K562 (cell line): ENCODE data around the gene MYO1E. TPM values are rescaled to one million over a fixed set of nuclear protein-coding genes. Genes with fewer than 3 reads are reported as not detected.

Experiments used
- ARID2 ChIP-seq: fragments of 450-650 bp; IDR thresholded peaks from 2 replicates; pipeline ENCODE4 v1.6.1; 2017; ENCODE audit warnings: antibody characterized with exemption, mild to moderate bottlenecking
- CBFA2T2 ChIP-seq: fragments of 450-650 bp; conservative IDR thresholded peaks from 2 replicates; pipeline ENCODE4 v1.6.1; 2017; ENCODE audit warnings: mild to moderate bottlenecking
- CSDE1 ChIP-seq, 2 experiments: fragments of 450-650 bp; IDR thresholded peaks; 2 replicates each; pipeline ENCODE4 v1.6.1; 2016; ENCODE audit warnings: mild to moderate bottlenecking in 1 of 2
- DPF2 ChIP-seq: fragments of 450-650 bp; IDR thresholded peaks from 2 replicates; pipeline ENCODE4 v1.6.1; 2016
- ELF1 ChIP-seq: fragments of 200-800 bp; sonication (Bioruptor generic); IDR thresholded peaks from 2 replicates; pipeline ENCODE4 v1.6.1; 2016; ENCODE audit warnings: missing genetic modification characterization, missing compliant biosample characterization
- FOXJ3 ChIP-seq: sonication (generic); formaldehyde crosslinking; IDR thresholded peaks from 2 replicates; pipeline ENCODE4 v1.4.0; 2020; ENCODE audit warnings: mild to moderate bottlenecking, missing genetic modification reagents
- MCM2 ChIP-seq: fragments of 450-650 bp; IDR thresholded peaks from 2 replicates; pipeline ENCODE4 v1.6.1; 2017; ENCODE audit warnings: low read depth, mild to moderate bottlenecking
- MTA2 ChIP-seq: fragments of 450-650 bp; IDR thresholded peaks from 2 replicates; pipeline ENCODE4 v1.6.1; 2016; ENCODE audit warnings: low read depth
- NCOA1 ChIP-seq: fragments of 450-650 bp; IDR thresholded peaks from 2 replicates; pipeline ENCODE4 v1.6.1; 2016; ENCODE audit warnings: low read depth
- NEUROD1 ChIP-seq: fragments of 150-350 bp; IDR thresholded peaks from 2 replicates; pipeline ENCODE4 v1.6.1; 2014; ENCODE audit warnings: borderline replicate concordance, low read length, low read depth; ENCODE audit not compliant: partially characterized antibody
- NFE2L1 ChIP-seq: fragments of 450-650 bp; IDR thresholded peaks from 2 replicates; pipeline ENCODE4 v1.6.1; 2016; ENCODE audit warnings: missing genetic modification characterization, low read depth, mild to moderate bottlenecking, missing compliant biosample characterization, moderate library complexity, borderline replicate concordance
- SIN3A ChIP-seq, 2 experiments: fragments of 150-350 bp in 1 of 2; IDR thresholded peaks; 2 replicates each; pipeline ENCODE4 v1.6.1; 2011 to 2016; ENCODE audit warnings: borderline replicate concordance in 2 of 2, low read depth in 2 of 2, low read length in 2 of 2, mild to moderate bottlenecking in 2 of 2, moderate library complexity in 2 of 2; ENCODE audit not compliant: control insufficient read depth in 1 of 2
- TGIF2 ChIP-seq: sonication (generic); formaldehyde crosslinking; IDR thresholded peaks from 2 replicates; pipeline ENCODE4 v1.8.1; 2022; ENCODE audit warnings: mild to moderate bottlenecking, missing genetic modification reagents, moderate library complexity
- TRIM24 ChIP-seq, 2 experiments: fragments of 450-650 bp; IDR thresholded peaks; 2 replicates each; pipeline ENCODE4 v1.6.1; 2016
- U2AF2 ChIP-seq: fragments of 200-400 bp; formaldehyde crosslinking; optimal IDR thresholded peaks from 2 replicates; pipeline ENCODE3; 2017; ENCODE audit warnings: low read depth, mild to moderate bottlenecking, low read length
- ZBTB1 ChIP-seq: sonication (generic); formaldehyde crosslinking; IDR thresholded peaks from 2 replicates; pipeline ENCODE4 v1.8.1; 2023; ENCODE audit warnings: missing genetic modification reagents, low read depth, mild to moderate bottlenecking, borderline replicate concordance
- ZNF134 ChIP-seq: fragments of 250-450 bp; sonication (Bioruptor Pico); conservative IDR thresholded peaks from 2 replicates; pipeline ENCODE4 v1.4.0; 2020
- ZNF253 ChIP-seq: fragments of 250-450 bp; sonication (Bioruptor Pico); conservative IDR thresholded peaks from 2 replicates; pipeline ENCODE4 v1.6.1; 2021; ENCODE audit warnings: mild to moderate bottlenecking
- ZNF57 ChIP-seq: fragments of 450-650 bp; formaldehyde crosslinking; IDR thresholded peaks from 2 replicates; pipeline ENCODE4 v1.4.0; 2020; ENCODE audit warnings: mild to moderate bottlenecking, moderate library complexity
- ZNF696 ChIP-seq: fragments of 250-450 bp; sonication (Bioruptor Pico); conservative IDR thresholded peaks from 2 replicates; pipeline ENCODE4 v1.4.0; 2020; ENCODE audit warnings: mild to moderate bottlenecking, moderate library complexity
- ZNF778 ChIP-seq: fragments of 450-650 bp; formaldehyde crosslinking; IDR thresholded peaks from 2 replicates; pipeline ENCODE4 v1.4.0; 2020; ENCODE audit warnings: mild to moderate bottlenecking, moderate library complexity
- ZNF79 ChIP-seq: fragments of 250-450 bp; sonication (Bioruptor Pico); IDR thresholded peaks from 2 replicates; pipeline ENCODE4 v1.4.0; 2020; ENCODE audit warnings: low read depth, mild to moderate bottlenecking, moderate library complexity
- polyA plus RNA-seq, 8 experiments: library from polyadenylated mRNA; depleted of rRNA in 4 of 8; stranded (reverse) in 5 of 8; unstranded in 3 of 8; fragments of >200 nt; fragmentation: Nextera tagmentation in 2 of 8; fragmentation: Illumina TruSeq in 1 of 8; extraction: Ambion mirVana in 2 of 8; extraction: Trizol in 1 of 8; gene quantifications; 2 replicates each; pipeline versions ENCODE4 v1.2.1 to v1.2.3, GENCODE V29; 2011 to 2014; ENCODE audit warnings: inconsistent platforms in 1 of 8, missing spikeins in 1 of 8
- total RNA-seq, 7 experiments: library from RNA; depleted of rRNA in 6 of 7; stranded (reverse); fragments of >200 nt in 6 of 7; fragmentation: Illumina TruSeq in 2 of 7; extraction: Trizol in 2 of 7; gene quantifications; 2 replicates each; pipeline versions ENCODE4 v1.2.1 to v1.2.3, GENCODE V29; 2011 to 2021; ENCODE audit warnings: low replicate concordance in 1 of 7
- TF ChIP-seq, protein P1 (sequence below): IDR thresholded peaks from 2 replicates; pipeline ENCODE4 v1.6.1; 2012; ENCODE audit warnings: low read depth, low read length, improper control_type of control experiment, borderline replicate concordance
- TF ChIP-seq, protein P2 (sequence below): fragments of 450-650 bp; IDR thresholded peaks from one replicate; pipeline ENCODE4 v1.6.1; 2018; ENCODE audit warnings: mild to moderate bottlenecking, moderate library complexity; ENCODE audit not compliant: partially characterized antibody
- TF ChIP-seq, protein P3 (sequence below): fragments of 450-650 bp; formaldehyde crosslinking; IDR thresholded peaks from 2 replicates; pipeline ENCODE4 v1.4.0; 2022; ENCODE audit warnings: mild to moderate bottlenecking, moderate library complexity
- TF ChIP-seq, protein P4 (sequence below): IDR thresholded peaks from 3 replicates; pipeline ENCODE4 v1.6.1; 2011; ENCODE audit warnings: borderline replicate concordance, mild to moderate bottlenecking; ENCODE audit not compliant: insufficient read length, insufficient read depth

Gene MYO1E
- total and polyA plus RNA-seq, 9 of the 15 experiments (the other 6 are each of a cell fraction or from before 2014, with no cell fraction given): under 0.01 to 0.44 (median 0.01) TPM; not detected in 6

DNA sequence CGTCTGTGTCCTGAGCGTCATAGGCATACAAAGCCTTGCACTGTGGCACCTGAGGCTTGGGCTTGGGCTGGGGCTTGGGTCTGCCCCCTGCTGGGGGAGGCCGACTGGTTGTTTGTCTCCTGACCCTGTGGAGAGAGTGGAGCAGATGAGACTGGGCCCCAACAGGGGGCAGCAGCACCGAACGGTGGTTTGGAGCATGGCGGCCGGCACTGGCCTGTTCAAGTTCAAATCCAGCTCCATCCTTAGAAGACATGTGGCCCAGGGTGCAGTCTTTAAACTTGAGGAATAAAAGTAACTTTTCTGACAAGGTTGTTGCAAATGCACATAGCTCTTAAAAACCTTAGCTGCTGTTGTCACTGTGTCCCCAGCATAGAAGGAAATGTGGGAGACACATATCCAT lies 234.4 kb downstream of the MYO1E start (continued):
- TF ChIP-seq ARID2 (no peak), NCOA1 (no peak), ZBTB1 (no peak), NEUROD1 (peak; percentile 56), ZNF79 (CRISPR knock-in tag) (no peak), U2AF2 (no peak), ZNF57 (CRISPR knock-in tag) (no peak), ZNF134 (CRISPR knock-in tag) (no peak), SIN3A (IDR thresholded peaks at IDR 0.05; ENCODE audit: borderline replicate concordance in 2 of 2, control insufficient read depth in 1 of 2, low read depth in 2 of 2, low read length in 2 of 2) (no peak), ZNF778 (CRISPR knock-in tag) (no peak), MCM2 (no peak), ELF1 (tag) (no peak), FOXJ3 (CRISPR knock-in tag) (no peak), TGIF2 (CRISPR knock-in tag) (no peak), ZNF696 (CRISPR knock-in tag) (no peak), NFE2L1 (tag) (no peak), CBFA2T2 (no peak), CSDE1 (IDR thresholded peaks at IDR 0.05) (no peak), DPF2 (peak; percentile 49; the same call in 1 of the 2 replicates), TRIM24 (IDR thresholded peaks at IDR 0.05) (peak in 1 of 2 experiments; percentile 20; a peak in 1 of 4 replicates), ZNF253 (CRISPR knock-in tag) (no peak), MTA2 (no peak)
- TF ChIP-seq, protein P1, sequence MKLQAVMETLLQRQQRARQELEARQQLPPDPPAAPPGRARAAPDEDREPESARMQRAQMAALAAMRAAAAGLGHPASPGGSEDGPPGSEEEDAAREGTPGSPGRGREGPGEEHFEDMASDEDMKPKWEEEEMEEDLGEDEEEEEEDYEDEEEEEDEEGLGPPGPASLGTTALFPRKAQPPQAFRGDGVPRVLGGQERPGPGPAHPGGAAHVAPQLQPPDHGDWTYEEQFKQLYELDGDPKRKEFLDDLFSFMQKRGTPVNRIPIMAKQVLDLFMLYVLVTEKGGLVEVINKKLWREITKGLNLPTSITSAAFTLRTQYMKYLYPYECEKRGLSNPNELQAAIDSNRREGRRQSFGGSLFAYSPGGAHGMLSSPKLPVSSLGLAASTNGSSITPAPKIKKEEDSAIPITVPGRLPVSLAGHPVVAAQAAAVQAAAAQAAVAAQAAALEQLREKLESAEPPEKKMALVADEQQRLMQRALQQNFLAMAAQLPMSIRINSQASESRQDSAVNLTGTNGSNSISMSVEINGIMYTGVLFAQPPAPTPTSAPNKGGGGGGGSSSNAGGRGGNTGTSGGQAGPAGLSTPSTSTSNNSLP: 0 out of 2 replicates have a peak, but pooled peaks have one; percentile 22
- TF ChIP-seq, protein P2, sequence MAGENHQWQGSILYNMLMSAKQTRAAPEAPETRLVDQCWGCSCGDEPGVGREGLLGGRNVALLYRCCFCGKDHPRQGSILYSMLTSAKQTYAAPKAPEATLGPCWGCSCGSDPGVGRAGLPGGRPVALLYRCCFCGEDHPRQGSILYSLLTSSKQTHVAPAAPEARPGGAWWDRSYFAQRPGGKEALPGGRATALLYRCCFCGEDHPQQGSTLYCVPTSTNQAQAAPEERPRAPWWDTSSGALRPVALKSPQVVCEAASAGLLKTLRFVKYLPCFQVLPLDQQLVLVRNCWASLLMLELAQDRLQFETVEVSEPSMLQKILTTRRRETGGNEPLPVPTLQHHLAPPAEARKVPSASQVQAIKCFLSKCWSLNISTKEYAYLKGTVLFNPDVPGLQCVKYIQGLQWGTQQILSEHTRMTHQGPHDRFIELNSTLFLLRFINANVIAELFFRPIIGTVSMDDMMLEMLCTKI: no peak
- TF ChIP-seq, protein P3, sequence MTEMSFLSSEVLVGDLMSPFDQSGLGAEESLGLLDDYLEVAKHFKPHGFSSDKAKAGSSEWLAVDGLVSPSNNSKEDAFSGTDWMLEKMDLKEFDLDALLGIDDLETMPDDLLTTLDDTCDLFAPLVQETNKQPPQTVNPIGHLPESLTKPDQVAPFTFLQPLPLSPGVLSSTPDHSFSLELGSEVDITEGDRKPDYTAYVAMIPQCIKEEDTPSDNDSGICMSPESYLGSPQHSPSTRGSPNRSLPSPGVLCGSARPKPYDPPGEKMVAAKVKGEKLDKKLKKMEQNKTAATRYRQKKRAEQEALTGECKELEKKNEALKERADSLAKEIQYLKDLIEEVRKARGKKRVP (CRISPR knock-in tag): 0 out of 2 replicates have a peak, but pooled peaks have one; percentile 37
- TF ChIP-seq, protein P4, sequence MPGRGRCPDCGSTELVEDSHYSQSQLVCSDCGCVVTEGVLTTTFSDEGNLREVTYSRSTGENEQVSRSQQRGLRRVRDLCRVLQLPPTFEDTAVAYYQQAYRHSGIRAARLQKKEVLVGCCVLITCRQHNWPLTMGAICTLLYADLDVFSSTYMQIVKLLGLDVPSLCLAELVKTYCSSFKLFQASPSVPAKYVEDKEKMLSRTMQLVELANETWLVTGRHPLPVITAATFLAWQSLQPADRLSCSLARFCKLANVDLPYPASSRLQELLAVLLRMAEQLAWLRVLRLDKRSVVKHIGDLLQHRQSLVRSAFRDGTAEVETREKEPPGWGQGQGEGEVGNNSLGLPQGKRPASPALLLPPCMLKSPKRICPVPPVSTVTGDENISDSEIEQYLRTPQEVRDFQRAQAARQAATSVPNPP: no peak
